Measurements from ENCODE around the gene HPRT1. TPM values are rescaled to one million over a fixed set of nuclear protein-coding genes. Genes with fewer than 3 reads are reported as not detected.
A peak's percentile ranks its signal among the peaks of the same experiment; 100 is the strongest.

The HPRT1 gene
- total RNA-seq, 2 experiments from 2014 or later: 14.5 to 101 TPM

DNA sequence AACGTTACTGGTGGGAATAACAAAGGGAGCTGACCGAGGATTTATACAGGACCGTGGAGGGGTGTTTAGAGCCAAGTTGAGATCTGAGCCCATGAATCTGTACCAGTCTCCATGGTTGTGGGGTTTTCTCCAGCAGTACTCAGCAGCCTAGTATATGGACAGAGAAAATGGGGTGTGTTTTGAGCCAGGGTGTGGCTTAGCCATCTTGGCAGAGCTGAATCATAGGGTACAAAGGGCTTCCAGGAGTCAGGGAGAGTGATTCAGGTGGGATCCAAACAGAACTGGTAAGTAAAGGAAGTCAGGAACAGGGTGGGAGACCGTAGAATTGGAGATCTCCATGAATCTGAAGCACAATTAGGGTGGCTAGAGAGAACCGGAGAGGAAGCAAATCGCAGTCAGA, 7.4 kb upstream of the HPRT1 start:
- H3K4me2 ChIP-seq (ENCODE audit: low read length): no peak overlapping the region
- peaks cover 18% of the 10 kb centered on the region for H3K4me1 ChIP-seq (ENCODE audit: insufficient read depth, low read length, poor library complexity, severe bottlenecking)
- TF ChIP-seq, protein P1, sequence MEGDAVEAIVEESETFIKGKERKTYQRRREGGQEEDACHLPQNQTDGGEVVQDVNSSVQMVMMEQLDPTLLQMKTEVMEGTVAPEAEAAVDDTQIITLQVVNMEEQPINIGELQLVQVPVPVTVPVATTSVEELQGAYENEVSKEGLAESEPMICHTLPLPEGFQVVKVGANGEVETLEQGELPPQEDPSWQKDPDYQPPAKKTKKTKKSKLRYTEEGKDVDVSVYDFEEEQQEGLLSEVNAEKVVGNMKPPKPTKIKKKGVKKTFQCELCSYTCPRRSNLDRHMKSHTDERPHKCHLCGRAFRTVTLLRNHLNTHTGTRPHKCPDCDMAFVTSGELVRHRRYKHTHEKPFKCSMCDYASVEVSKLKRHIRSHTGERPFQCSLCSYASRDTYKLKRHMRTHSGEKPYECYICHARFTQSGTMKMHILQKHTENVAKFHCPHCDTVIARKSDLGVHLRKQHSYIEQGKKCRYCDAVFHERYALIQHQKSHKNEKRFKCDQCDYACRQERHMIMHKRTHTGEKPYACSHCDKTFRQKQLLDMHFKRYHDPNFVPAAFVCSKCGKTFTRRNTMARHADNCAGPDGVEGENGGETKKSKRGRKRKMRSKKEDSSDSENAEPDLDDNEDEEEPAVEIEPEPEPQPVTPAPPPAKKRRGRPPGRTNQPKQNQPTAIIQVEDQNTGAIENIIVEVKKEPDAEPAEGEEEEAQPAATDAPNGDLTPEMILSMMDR (conservative IDR thresholded peaks at IDR 0.05; ENCODE audit: low read length): no peak
- TF ChIP-seq EZH2phosphoT487 (IDR thresholded peaks at IDR 0.05; ENCODE audit: borderline replicate concordance, low read depth, low read length): no peak
- H3K36me3 ChIP-seq (ENCODE audit: insufficient read depth, low read length): no peaks in the 10 kb centered on the region
- BruUV-seq (replicated peaks): no TSS peak
- H3K79me2 ChIP-seq (ENCODE audit: insufficient read depth, low read depth, low read length): no peaks in the 10 kb centered on the region
- ChIA-PET CTCF (ENCODE audit: unreplicated experiment) (no interaction called here), POLR2A (interaction anchor here (0.7 kb wide), 1 partner anchor 25 kb away, joined by 6 read pairs; no protein-coding TSS in a partner anchor)
- no peaks in the 10 kb centered on the region for H4K20me1 ChIP-seq (ENCODE audit: insufficient read depth, low read length)
- intact Hi-C loops (cut with micrococcal nuclease; ENCODE audit: unreplicated experiment): no loop called here
- H2AFZ ChIP-seq (ENCODE audit: low read length): no peak overlapping the region
- H3K4me3 ChIP-seq (ENCODE audit: low read depth, low read length, poor library complexity, severe bottlenecking): no peak overlapping the region
- no peaks in the 10 kb centered on the region for H3K9me2 ChIP-seq (ENCODE audit: insufficient read depth, low read length)
- no peak overlapping the region for H3K27ac ChIP-seq (ENCODE audit: low read depth, low read length, poor library complexity, severe bottlenecking)
- no peaks in the 10 kb centered on the region for H3K9me3 ChIP-seq (ENCODE audit: low read length)
- no peak for DNase-seq (ENCODE audit: low spot score)

DNA sequence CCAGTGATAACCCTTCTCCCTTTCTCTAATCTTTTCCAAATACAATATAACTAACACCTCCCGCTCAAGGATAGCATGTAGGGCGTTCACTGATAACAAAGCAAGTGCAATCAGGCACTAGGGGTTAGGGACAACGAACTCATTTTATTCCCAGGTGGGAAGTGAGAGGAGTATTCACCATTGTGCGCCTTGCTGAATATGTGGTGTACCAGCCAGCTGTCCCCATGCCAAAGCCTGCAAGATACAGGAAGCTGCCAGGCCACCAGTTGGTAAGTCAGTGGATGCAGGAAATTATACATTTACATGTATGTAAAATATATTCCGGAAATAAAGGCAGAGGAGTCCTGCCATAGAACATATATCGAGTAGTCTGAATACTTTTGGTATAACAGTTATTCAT, 6.3 kb upstream of the HPRT1 start:
- ChIA-PET POLR2A (no interaction called here), CTCF (ENCODE audit: unreplicated experiment) (no interaction called here)
- Histone ChIP-seq H3K27ac (ENCODE audit: low read depth, low read length, poor library complexity, severe bottlenecking) (no peak overlapping the region), H2AFZ (ENCODE audit: low read length) (no peak overlapping the region), H3K36me3 (ENCODE audit: insufficient read depth, low read length) (no peaks in the 10 kb centered on the region), H3K4me1 (ENCODE audit: insufficient read depth, low read length, poor library complexity, severe bottlenecking) (peaks cover 26% of the 10 kb centered on the region), H3K4me2 (ENCODE audit: low read length) (no peak overlapping the region), H3K79me2 (ENCODE audit: insufficient read depth, low read depth, low read length) (no peaks in the 10 kb centered on the region), H3K9me3 (ENCODE audit: low read length) (no peaks in the 10 kb centered on the region), H3K4me3 (ENCODE audit: low read depth, low read length, poor library complexity, severe bottlenecking) (no peak overlapping the region), H3K9me2 (ENCODE audit: insufficient read depth, low read length) (no peaks in the 10 kb centered on the region), H4K20me1 (ENCODE audit: insufficient read depth, low read length) (no peaks in the 10 kb centered on the region)
- peak; percentile 13 for DNase-seq (ENCODE audit: low spot score)
- intact Hi-C loops (cut with micrococcal nuclease; ENCODE audit: unreplicated experiment): no loop called here
- TF ChIP-seq EZH2phosphoT487 (IDR thresholded peaks at IDR 0.05; ENCODE audit: borderline replicate concordance, low read depth, low read length): no peak
- TF ChIP-seq, protein P1 (conservative IDR thresholded peaks at IDR 0.05; ENCODE audit: low read length): no peak
- BruUV-seq (replicated peaks): no TSS peak

DNA sequence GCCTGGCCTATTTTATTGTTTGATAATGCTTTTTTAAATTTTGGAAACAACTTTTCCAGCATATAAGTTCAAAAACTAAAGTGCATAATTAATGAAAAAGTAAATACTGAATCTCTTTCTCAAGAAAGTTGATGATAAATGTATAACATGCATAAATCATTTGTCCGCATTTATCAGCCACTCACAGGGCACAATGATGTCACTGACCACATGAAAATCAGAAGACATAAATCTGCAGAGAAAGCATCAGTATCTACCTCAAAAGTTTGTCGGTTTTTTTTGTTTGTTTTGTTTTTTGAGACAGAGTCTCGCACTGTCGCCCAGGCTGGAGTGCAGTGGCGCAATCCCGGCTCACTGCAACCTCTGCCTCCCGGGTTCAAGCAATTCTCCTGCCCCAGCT, 5.5 kb upstream of the HPRT1 start:
- H3K9me3 ChIP-seq (ENCODE audit: low read length): no peaks in the 10 kb centered on the region
- H3K9me2 ChIP-seq (ENCODE audit: insufficient read depth, low read length): no peaks in the 10 kb centered on the region
- no peak overlapping the region for H3K27ac ChIP-seq (ENCODE audit: low read depth, low read length, poor library complexity, severe bottlenecking)
- ChIA-PET CTCF (ENCODE audit: unreplicated experiment) (no interaction called here), POLR2A (no interaction called here)
- no peaks in the 10 kb centered on the region for H3K79me2 ChIP-seq (ENCODE audit: insufficient read depth, low read depth, low read length)
- H3K4me3 ChIP-seq (ENCODE audit: low read depth, low read length, poor library complexity, severe bottlenecking): no peak overlapping the region
- intact Hi-C loops (cut with micrococcal nuclease; ENCODE audit: unreplicated experiment): no loop called here
- BruUV-seq (replicated peaks): no TSS peak
- H3K4me2 ChIP-seq (ENCODE audit: low read length): no peak overlapping the region
- no peak overlapping the region for H2AFZ ChIP-seq (ENCODE audit: low read length)
- DNase-seq (ENCODE audit: low spot score): no peak
- H3K4me1 ChIP-seq (ENCODE audit: insufficient read depth, low read length, poor library complexity, severe bottlenecking): peaks cover 29% of the 10 kb centered on the region
- no peaks in the 10 kb centered on the region for H3K36me3 ChIP-seq (ENCODE audit: insufficient read depth, low read length)
- no peaks in the 10 kb centered on the region for H4K20me1 ChIP-seq (ENCODE audit: insufficient read depth, low read length)
- no peak for TF ChIP-seq EZH2phosphoT487 (IDR thresholded peaks at IDR 0.05; ENCODE audit: borderline replicate concordance, low read depth, low read length)
- TF ChIP-seq, protein P1 (conservative IDR thresholded peaks at IDR 0.05; ENCODE audit: low read length): no peak

All from OCI-LY7 (cell line).